Epidermal melanocyte (primary cell): ENCODE measurements around the gene SLC6A14.

ENCODE experiments used
- DNase-seq: peaks from one replicate; pipeline ENCODE4 v3.0.0; 2011; ENCODE audit warnings: low spot score; ENCODE audit not compliant: insufficient read length

SLC6A14 gene

GRCh38 chrX:116436358-116436816 is at the start of gene SLC6A14:
Gene SLC6A14 (plus strand): TSS chrX:116436606. CDS start chrX:116436710, 104 bp downstream.
- DNase-seq: no peak

- no peak for DNase-seq
Observed at GRCh38 chrX:116395752-116396151, 40.7 kb upstream of the SLC6A14 start.

DNA sequence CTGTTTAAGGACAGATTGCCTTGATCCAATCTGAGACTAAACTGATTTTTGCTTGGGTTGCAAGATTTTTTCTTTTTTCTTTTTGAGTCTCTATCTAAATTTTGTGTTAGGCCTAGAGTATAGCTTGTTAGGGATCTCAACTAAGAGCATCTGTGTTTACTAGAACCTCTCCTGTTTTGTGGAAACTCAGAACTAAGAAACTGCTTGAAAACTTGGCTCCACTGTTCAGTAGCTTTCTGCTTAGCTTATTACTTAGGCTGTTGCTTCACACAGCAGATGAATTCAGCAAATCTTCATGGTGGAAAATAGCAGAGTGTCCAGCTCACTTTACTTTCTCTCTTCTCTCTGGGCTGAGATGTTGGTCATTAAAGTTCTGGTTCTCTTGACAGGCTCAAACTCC is 36.7 kb upstream of the SLC6A14 start:
- DNase-seq: no peak

GRCh38 chrX:116409219-116409618 is 27.2 kb upstream of the SLC6A14 start:
- DNase-seq: no peak

- no peak for DNase-seq
Observed at GRCh38 chrX:116413273-116413672, 23.1 kb upstream of the SLC6A14 start.

DNA sequence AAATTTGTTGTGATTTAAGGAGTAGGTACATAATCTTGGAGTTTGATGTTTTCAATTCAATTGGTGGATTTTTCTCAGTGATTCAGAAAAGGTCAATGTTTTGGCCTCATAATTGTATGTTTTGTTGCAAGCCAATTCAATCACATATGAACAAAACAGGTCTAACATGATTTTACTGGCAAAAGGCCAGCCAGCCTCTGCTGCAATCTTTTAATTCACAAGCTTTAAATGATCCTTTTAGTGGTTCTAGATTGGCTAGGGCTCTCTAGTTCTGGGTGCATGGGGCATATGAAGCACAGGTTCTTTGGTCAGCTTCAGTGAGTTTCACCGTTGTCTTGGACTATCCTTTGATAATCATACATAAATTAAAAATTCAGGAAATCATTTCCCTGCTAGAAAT is 19.2 kb upstream of the SLC6A14 start:
- DNase-seq: no peak

DNA sequence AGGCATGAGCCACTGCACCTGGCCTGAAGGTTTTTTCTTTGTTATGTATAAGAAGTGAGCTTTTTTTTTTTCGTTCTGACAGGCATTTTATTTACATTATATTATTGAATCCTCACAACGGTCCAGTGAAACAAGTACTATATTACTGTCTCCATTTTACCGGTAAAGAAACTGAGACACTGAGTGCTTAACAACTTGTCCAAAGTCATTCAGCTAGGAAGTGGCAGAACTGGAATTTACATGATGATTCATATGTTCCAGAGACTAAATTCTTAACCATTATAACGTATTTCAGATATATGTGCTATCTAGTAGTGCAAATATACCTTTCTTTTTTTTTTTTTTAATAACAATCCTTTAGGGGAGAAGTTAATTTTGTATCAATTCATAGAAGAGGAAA is 18.4 kb upstream of the SLC6A14 start:
- no peak for DNase-seq

DNA sequence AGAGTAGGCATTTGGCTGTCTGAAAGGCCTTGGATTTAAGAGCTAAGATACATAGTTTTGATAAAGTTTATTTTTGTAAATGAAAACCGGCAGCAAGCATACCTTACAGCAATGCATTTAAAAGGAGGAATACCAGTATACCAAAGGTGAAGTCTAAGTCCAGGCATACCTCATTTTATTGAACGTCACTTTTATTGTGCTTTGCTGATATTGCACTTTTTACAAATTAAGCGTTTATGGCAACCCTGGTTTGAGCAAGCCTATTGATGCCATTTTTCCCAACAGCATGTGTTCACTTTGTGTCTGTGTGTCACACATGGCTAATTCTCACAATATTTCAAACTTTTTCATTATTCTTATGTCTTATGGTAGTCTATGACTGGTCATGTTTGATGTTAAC is 8.4 kb upstream of the SLC6A14 start:
- no peak for DNase-seq

DNA sequence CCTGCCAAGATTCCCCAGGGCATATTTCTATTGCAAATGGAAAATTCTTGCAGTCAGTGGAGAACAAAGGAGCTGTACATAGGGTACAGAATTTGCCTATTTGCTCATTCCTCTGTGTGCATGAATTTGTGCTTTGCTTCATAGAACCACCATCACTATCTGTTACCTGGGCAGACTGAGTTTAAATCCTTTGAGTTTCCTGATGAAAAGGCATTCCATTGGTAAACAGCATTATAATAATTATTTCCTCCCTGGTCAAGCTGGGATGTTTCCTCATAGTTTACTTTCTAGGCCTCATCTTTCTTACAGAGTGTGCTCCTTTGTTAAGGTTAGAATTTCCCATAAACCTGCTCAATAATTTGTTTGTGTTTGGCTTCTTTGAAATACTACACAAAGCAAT is 809 bp upstream of the SLC6A14 start:
- no peak for DNase-seq

DNA sequence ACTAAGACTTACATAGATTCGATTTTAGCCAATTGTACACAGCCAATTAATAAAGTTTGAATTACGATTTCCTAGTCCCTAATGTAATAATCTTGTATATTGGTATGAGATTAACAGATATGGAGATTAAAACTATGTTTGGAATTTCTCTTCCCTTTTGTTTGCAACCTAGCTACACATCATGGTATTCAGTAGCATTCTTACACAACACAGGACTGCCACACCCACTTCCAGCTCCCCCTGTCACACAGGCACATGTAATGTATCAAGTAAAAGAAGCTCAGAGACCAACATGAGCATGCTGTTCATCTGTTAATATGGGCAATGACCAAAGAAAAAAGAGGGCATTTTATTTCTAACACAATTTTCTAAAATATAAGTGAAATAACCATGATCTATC is 12.8 kb downstream of the SLC6A14 start:
- no peak for DNase-seq

- DNase-seq: no peak
Observed at GRCh38 chrX:116462822-116463221, 26.4 kb downstream of the SLC6A14 start, which contains the start of gene CT83. Gene CT83 (minus strand): TSS chrX:116462976. CDS start chrX:116462856, 120 bp downstream.

- DNase-seq: no peak
Observed at GRCh38 chrX:116480059-116480458, 43.7 kb downstream of the SLC6A14 start.

DNA sequence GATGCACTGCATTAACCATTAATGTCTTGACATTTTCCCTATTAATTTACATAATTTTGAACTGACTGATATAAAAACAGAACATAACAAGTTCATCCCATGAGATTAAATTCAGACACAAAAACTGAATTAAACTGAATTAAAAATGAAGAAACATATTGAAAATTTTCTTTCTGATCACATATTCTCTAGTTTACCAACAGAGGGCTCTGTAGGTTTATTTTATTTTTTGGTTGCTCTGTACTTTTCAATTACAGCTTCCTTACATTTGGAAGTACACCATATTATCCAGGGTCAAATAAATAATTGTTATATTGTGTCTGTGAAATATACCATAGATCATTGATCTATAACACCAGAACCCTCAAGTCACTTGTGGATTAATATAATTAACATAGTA is 53.7 kb downstream of the SLC6A14 start:
- DNase-seq: no peak

DNA sequence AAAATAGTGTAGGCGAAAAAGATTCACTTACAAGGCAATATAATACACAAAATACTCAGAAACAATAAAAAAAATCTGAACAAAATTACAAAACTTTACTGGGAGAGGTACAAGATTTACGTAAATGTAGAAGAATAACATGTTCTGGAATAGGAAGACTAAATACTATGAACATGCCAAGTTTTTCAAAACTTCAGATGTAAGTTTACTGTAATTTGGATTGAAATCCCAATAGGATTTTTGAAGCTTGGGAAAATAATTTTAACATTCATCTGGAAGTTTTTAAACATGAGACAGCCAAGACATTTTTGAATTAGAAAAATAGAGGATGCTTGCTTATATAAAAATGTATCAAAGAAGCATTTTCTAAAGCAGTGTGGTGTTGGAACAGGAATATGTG is 56.9 kb downstream of the SLC6A14 start:
- DNase-seq: no peak

- no peak for DNase-seq
Observed at GRCh38 chrX:116499780-116500179, 63.4 kb downstream of the SLC6A14 start.
